Neural cell (in vitro differentiated cells): Measurements from ENCODE around the gene BICRA.

Source experiments
- EZH2 ChIP-seq: fragments of 200-600, 300-800 bp; shearing (Covaris generic), sonication (generic); IDR thresholded peaks from 2 replicates; pipeline ENCODE4 v1.6.1; 2014; ENCODE audit warnings: antibody characterized with exemption, low read length, borderline replicate concordance, mild to moderate bottlenecking; ENCODE audit not compliant: insufficient read depth, poor library complexity, severe bottlenecking
- MXI1 ChIP-seq: fragments of 450-650 bp; conservative IDR thresholded peaks from 2 replicates; pipeline ENCODE4 v1.6.1; 2014; ENCODE audit warnings: antibody characterized with exemption, mild to moderate bottlenecking; ENCODE audit not compliant: poor library complexity, severe bottlenecking
- POLR2AphosphoS5 ChIP-seq: IDR thresholded peaks from 2 replicates; pipeline ENCODE4 v1.6.1; 2012
- RAD21 ChIP-seq: fragments of 450-650 bp; conservative IDR thresholded peaks from 2 replicates; pipeline ENCODE4 v1.6.1; 2014; ENCODE audit warnings: antibody characterized with exemption, mild to moderate bottlenecking, moderate library complexity
- SMC3 ChIP-seq: fragments of 450-650 bp; conservative IDR thresholded peaks from 2 replicates; pipeline ENCODE4 v1.6.1; 2014; ENCODE audit warnings: antibody characterized with exemption, mild to moderate bottlenecking, moderate library complexity; ENCODE audit not compliant: poor library complexity
- TF ChIP-seq, protein P1 (sequence below): fragments of 450-650 bp; IDR thresholded peaks from 2 replicates; pipeline ENCODE4 v1.5.1; 2014; ENCODE audit warnings: antibody characterized with exemption, mild to moderate bottlenecking, moderate library complexity; ENCODE audit not compliant: poor library complexity, severe bottlenecking

DNA sequence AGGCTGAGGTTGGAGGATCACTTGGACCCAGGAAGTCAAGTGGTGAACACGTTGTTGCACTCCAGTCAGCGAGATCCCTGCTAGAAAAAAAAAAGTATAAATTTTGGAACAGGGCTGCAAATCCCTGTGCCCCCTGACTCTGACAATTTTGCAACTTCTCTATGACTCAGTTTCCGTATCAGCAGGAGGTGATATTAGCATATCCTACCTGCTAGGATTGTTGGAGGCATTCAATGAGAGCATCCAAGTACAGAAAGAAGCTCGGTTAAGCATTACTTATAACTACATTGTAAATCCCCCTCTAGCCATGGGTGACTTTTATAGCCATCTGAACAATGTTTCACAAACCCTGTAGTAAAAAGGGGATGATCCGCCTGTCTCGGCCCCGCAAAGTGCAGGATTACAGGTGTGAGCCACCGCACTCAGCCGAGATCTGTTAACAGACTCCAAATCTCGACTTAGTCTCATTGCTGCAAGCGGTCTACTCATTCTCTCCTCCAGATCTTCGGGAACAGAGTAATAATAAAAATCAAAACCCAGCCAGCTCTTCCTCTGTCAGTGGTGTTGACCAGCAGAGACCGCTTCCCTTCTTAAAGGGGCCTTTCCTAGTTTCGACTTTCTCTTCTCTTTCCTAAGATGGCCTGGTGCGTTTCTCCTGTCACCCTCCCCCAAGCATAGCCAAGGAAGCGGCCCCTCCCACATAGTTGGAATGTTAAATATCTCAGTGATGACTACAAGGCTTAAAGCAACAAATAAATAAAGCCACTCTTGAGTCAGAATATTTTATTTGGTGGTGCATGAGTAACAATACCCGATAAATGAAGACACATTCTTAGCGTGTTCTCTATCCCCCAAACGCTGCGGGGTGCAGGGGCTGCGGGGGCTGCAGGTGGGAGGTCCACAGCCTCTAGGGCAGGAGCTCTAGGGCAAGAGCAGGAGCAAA is 10.3 kb upstream of the BICRA start:
- TF ChIP-seq POLR2AphosphoS5 = no peak
- TF ChIP-seq MXI1 = no peak
- TF ChIP-seq, protein P1, sequence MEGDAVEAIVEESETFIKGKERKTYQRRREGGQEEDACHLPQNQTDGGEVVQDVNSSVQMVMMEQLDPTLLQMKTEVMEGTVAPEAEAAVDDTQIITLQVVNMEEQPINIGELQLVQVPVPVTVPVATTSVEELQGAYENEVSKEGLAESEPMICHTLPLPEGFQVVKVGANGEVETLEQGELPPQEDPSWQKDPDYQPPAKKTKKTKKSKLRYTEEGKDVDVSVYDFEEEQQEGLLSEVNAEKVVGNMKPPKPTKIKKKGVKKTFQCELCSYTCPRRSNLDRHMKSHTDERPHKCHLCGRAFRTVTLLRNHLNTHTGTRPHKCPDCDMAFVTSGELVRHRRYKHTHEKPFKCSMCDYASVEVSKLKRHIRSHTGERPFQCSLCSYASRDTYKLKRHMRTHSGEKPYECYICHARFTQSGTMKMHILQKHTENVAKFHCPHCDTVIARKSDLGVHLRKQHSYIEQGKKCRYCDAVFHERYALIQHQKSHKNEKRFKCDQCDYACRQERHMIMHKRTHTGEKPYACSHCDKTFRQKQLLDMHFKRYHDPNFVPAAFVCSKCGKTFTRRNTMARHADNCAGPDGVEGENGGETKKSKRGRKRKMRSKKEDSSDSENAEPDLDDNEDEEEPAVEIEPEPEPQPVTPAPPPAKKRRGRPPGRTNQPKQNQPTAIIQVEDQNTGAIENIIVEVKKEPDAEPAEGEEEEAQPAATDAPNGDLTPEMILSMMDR = no peak
- no peak for TF ChIP-seq RAD21
- no peak for TF ChIP-seq SMC3
- TF ChIP-seq EZH2 = no peak
